ENCODE results near the gene QPCTL. TPM values are rescaled to one million over a fixed set of nuclear protein-coding genes. Genes with fewer than 3 reads are reported as not detected.

The QPCTL gene
- total and polyA plus RNA-seq, 2 of the 13 experiments (the other 11 are each of a cell fraction or from before 2014, with no cell fraction given): 16.0 to 19.1 TPM

GRCh38 chr19:45670670-45671453, 21.6 kb upstream of the QPCTL start (continued):
- TF ChIP-seq SP4 (CRISPR knock-in tag; IDR thresholded peaks at IDR 0.05) (no peak), ZKSCAN8 (CRISPR knock-in tag; IDR thresholded peaks at IDR 0.05; ENCODE audit: borderline replicate concordance) (no peak), ARNT (IDR thresholded peaks at IDR 0.05) (no peak), ZFP91 (CRISPR knock-in tag; IDR thresholded peaks at IDR 0.05; ENCODE audit: borderline replicate concordance) (peak; percentile 34; the same call in 1 of the 2 replicates), RBFOX2 (IDR thresholded peaks at IDR 0.05; ENCODE audit: low read depth, low read length) (no peak), ZNF550 (CRISPR knock-in tag; IDR thresholded peaks at IDR 0.05; ENCODE audit: borderline replicate concordance) (no peak), PBX3 (CRISPR knock-in tag; IDR thresholded peaks at IDR 0.05; ENCODE audit: borderline replicate concordance) (no peak), THAP11 (CRISPR knock-in tag; IDR thresholded peaks at IDR 0.05) (no peak), ZNF674 (CRISPR knock-in tag; IDR thresholded peaks at IDR 0.05; ENCODE audit: low read depth) (no peak), SOX5 (CRISPR knock-in tag; IDR thresholded peaks at IDR 0.05; ENCODE audit: borderline replicate concordance) (no peak), ZNF224 (CRISPR knock-in tag; IDR thresholded peaks at IDR 0.05) (no peak), ZNF749 (CRISPR knock-in tag; IDR thresholded peaks at IDR 0.05; ENCODE audit: borderline replicate concordance) (no peak), HNRNPL (IDR thresholded peaks at IDR 0.05; ENCODE audit: low read depth, low read length) (peak; percentile 81), ZSCAN29 (CRISPR knock-in tag; conservative IDR thresholded peaks at IDR 0.05) (no peak), ZNF558 (CRISPR knock-in tag; IDR thresholded peaks at IDR 0.05; ENCODE audit: borderline replicate concordance) (no peak), ZNF362 (CRISPR knock-in tag; IDR thresholded peaks at IDR 0.05; ENCODE audit: borderline replicate concordance) (no peak), POLR2A (IDR thresholded peaks at IDR 0.05; ENCODE audit: insufficient read depth in 1 of 2, low read depth in 2 of 2, low read length in 2 of 2) (no peak), MIXL1 (CRISPR knock-in tag; IDR thresholded peaks at IDR 0.05) (no peak), JARID2 (CRISPR knock-in tag; IDR thresholded peaks at IDR 0.05; ENCODE audit: insufficient replicate concordance) (no peak), ZFP36L2 (CRISPR knock-in tag; IDR thresholded peaks at IDR 0.05) (no peak), ZMYM3 (CRISPR knock-in tag; IDR thresholded peaks at IDR 0.05) (no peak), NCOA2 (CRISPR knock-in tag; IDR thresholded peaks at IDR 0.05) (no peak), PRMT3 (CRISPR knock-in tag; IDR thresholded peaks at IDR 0.05; ENCODE audit: borderline replicate concordance, low read depth) (no peak), ZNF10 (CRISPR knock-in tag; IDR thresholded peaks at IDR 0.05; ENCODE audit: borderline replicate concordance, low read depth) (no peak), ZNF569 (CRISPR knock-in tag; IDR thresholded peaks at IDR 0.05; ENCODE audit: borderline replicate concordance) (no peak), ZBTB25 (CRISPR knock-in tag; IDR thresholded peaks at IDR 0.05) (no peak)
